IMR-90 (cell line): ENCODE results near the gene PARD6G. TPM values are rescaled to one million over a fixed set of nuclear protein-coding genes. Genes with fewer than 3 reads are reported as not detected.

Experiments used
- ATAC-seq: fragments of 200-7000 bp; cut with Tn5 transposase; 2 replicates; pipeline ENCODE4 v1.9.1; 2020; ENCODE audit warnings: low read depth, mild to moderate bottlenecking, moderate library complexity
- BruUV-seq: library from RNA; stranded (reverse); fragments of 400-500 nt; replicated peaks from 2 replicates; lab custom pipeline; 2021; lab: Mats Ljungman, UMichigan
- CTCF ChIA-PET: fragments of 300-600 bp; formaldehyde crosslinking; extraction: SDS; loops from one replicate; lab custom pipeline; 2021; ENCODE audit warnings: antibody characterized with exemption; lab: Yijun Ruan, JAX
- POLR2A ChIA-PET: fragments of 300-600 bp; sonication (Branson Sonifier 250); formaldehyde crosslinking; loops from one replicate; lab custom pipeline; 2022; ENCODE audit warnings: antibody characterized with exemption; ENCODE audit not compliant: unreplicated experiment; lab: Charles Lee
- DNase-seq: peaks from one replicate; pipeline ENCODE4 v3.0.0; 2013
- H2AFZ ChIP-seq: replicated peaks from 2 replicates; pipeline ENCODE3; 2013; ENCODE audit warnings: low read length, mild to moderate bottlenecking; ENCODE audit not compliant: poor library complexity
- H2AK5ac ChIP-seq: 2 replicates; pipeline ENCODE4 v1.6.1; 2013; ENCODE audit warnings: low read depth, low read length, inconsistent platforms
- H2AK9ac ChIP-seq: replicated peaks from 2 replicates; pipeline ENCODE3; 2013; ENCODE audit warnings: mild to moderate bottlenecking, low read depth, low read length, moderate library complexity; ENCODE audit not compliant: poor library complexity
- H2BK120ac ChIP-seq: 2 replicates; pipeline ENCODE4 v1.6.1; 2013; ENCODE audit warnings: low read depth, low read length, inconsistent platforms
- H2BK15ac ChIP-seq: 3 replicates; pipeline ENCODE4 v1.6.1; 2013; ENCODE audit warnings: low read depth, low read length, inconsistent platforms
- H2BK20ac ChIP-seq: 2 replicates; pipeline ENCODE4 v1.6.1; 2013; ENCODE audit warnings: low read depth, mild to moderate bottlenecking, inconsistent platforms, low read length, moderate library complexity
- H2BK5ac ChIP-seq: 2 replicates; pipeline ENCODE4 v1.6.1; 2013; ENCODE audit warnings: mild to moderate bottlenecking, low read depth, low read length, inconsistent platforms; ENCODE audit not compliant: poor library complexity, severe bottlenecking
- H3K14ac ChIP-seq: replicated peaks from 2 replicates; pipeline ENCODE4 v1.6.1; 2013; ENCODE audit warnings: low read depth, low read length, inconsistent platforms
- H3K18ac ChIP-seq: 2 replicates; pipeline ENCODE4 v1.6.1; 2013; ENCODE audit warnings: low read depth, low read length, control low read depth
- H3K23ac ChIP-seq: 2 replicates; pipeline ENCODE4 v1.6.1; 2013; ENCODE audit warnings: low read depth, low read length, inconsistent platforms
- H3K27ac ChIP-seq: 2 replicates; pipeline ENCODE4 v1.5.1; 2013; ENCODE audit warnings: mild to moderate bottlenecking, control low read depth, low read length; ENCODE audit not compliant: insufficient read depth
- H3K27me3 ChIP-seq: 2 replicates; pipeline ENCODE4 v1.6.1; 2013; ENCODE audit warnings: low read length; ENCODE audit not compliant: control insufficient read depth, insufficient read depth
- H3K36me3 ChIP-seq: 2 replicates; pipeline ENCODE4 v1.6.1; 2013; ENCODE audit warnings: low read length, mixed read lengths; ENCODE audit not compliant: control insufficient read depth, insufficient read depth
- H3K4ac ChIP-seq: 2 replicates; pipeline ENCODE4 v1.6.1; 2013; ENCODE audit warnings: low read depth, low read length, inconsistent platforms
- H3K4me1 ChIP-seq: 2 replicates; pipeline ENCODE4 v1.6.1; 2013; ENCODE audit warnings: low read length, mixed read lengths; ENCODE audit not compliant: control insufficient read depth, insufficient read depth
- H3K4me2 ChIP-seq: 2 replicates; pipeline ENCODE4 v1.6.1; 2013; ENCODE audit warnings: low read depth, mild to moderate bottlenecking, control low read depth, low read length, moderate library complexity
- H3K4me3 ChIP-seq: 2 replicates; pipeline ENCODE4 v1.5.1; 2013; ENCODE audit warnings: low read depth, mild to moderate bottlenecking, control low read depth, low read length, moderate library complexity; ENCODE audit not compliant: insufficient read depth
- H3K56ac ChIP-seq: 2 replicates; pipeline ENCODE4 v1.6.1; 2013; ENCODE audit warnings: low read length, inconsistent platforms; ENCODE audit not compliant: insufficient read depth; ENCODE audit errors: extremely low read depth
- H3K79me1 ChIP-seq, 2 experiments: 2 replicates each; pipeline ENCODE4 v1.6.1; 2013; ENCODE audit warnings: low read length in 2 of 2, inconsistent platforms in 1 of 2, low read depth in 1 of 2
- H3K9ac ChIP-seq: 2 replicates; pipeline ENCODE4 v1.6.1; 2013; ENCODE audit warnings: low read depth, low read length, control low read depth
- H3K9me1 ChIP-seq: 2 replicates; pipeline ENCODE4 v1.6.1; 2013; ENCODE audit warnings: low read length, inconsistent platforms; ENCODE audit not compliant: insufficient read depth
- H3K9me3 ChIP-seq: 2 replicates; pipeline ENCODE4 v1.6.1; 2013; ENCODE audit warnings: low read length; ENCODE audit not compliant: control insufficient read depth, insufficient read depth
- H4K20me1 ChIP-seq: 2 replicates; pipeline ENCODE4 v1.6.1; 2013; ENCODE audit warnings: low read length, inconsistent platforms; ENCODE audit not compliant: insufficient read depth
- H4K5ac ChIP-seq: 2 replicates; pipeline ENCODE4 v1.6.1; 2013; ENCODE audit warnings: mild to moderate bottlenecking, low read depth, low read length, control low read depth
- H4K8ac ChIP-seq, 2 experiments: 2 replicates each; pipeline ENCODE4 v1.6.1; 2013; ENCODE audit warnings: low read depth in 2 of 2, low read length in 2 of 2, control low read depth in 1 of 2, inconsistent platforms in 1 of 2
- H4K91ac ChIP-seq: 2 replicates; pipeline ENCODE4 v1.6.1; 2013; ENCODE audit warnings: low read depth, low read length, inconsistent platforms; ENCODE audit not compliant: insufficient read depth
- BHLHE40 ChIP-seq: fragments of 150-350 bp; IDR thresholded peaks from 2 replicates; pipeline ENCODE4 v1.6.1; 2016; ENCODE audit warnings: mild to moderate bottlenecking, low read depth, low read length
- CEBPB ChIP-seq: IDR thresholded peaks from 2 replicates; pipeline ENCODE4 v1.6.1; 2012; ENCODE audit warnings: low read depth, low read length, improper control_type of control experiment
- CHD1 ChIP-seq: IDR thresholded peaks from 2 replicates; pipeline ENCODE4 v1.6.1; 2012; ENCODE audit warnings: low read depth, low read length, improper control_type of control experiment
- CTCF ChIP-seq: conservative IDR thresholded peaks from 2 replicates; pipeline ENCODE4 v1.5.1; 2012; ENCODE audit warnings: mild to moderate bottlenecking, low read depth, low read length, improper control_type of control experiment
- FOS ChIP-seq: fragments of 150-350 bp; IDR thresholded peaks from 2 replicates; pipeline ENCODE4 v1.6.1; 2016; ENCODE audit warnings: low read depth, low read length
- MAFK ChIP-seq: IDR thresholded peaks from 2 replicates; pipeline ENCODE4 v1.6.1; 2012; ENCODE audit warnings: low read depth, low read length, improper control_type of control experiment
- MAZ ChIP-seq: IDR thresholded peaks from 2 replicates; pipeline ENCODE4 v1.6.1; 2012; ENCODE audit warnings: low read depth, mild to moderate bottlenecking, low read length, improper control_type of control experiment, moderate library complexity, borderline replicate concordance
- MXI1 ChIP-seq: IDR thresholded peaks from 2 replicates; pipeline ENCODE4 v1.6.1; 2012; ENCODE audit warnings: low read depth, mild to moderate bottlenecking, low read length, moderate library complexity, borderline replicate concordance
- NFE2L2 ChIP-seq: fragments of 150-350 bp; IDR thresholded peaks from 2 replicates; pipeline ENCODE4 v1.6.1; 2016; ENCODE audit warnings: low read depth, mild to moderate bottlenecking, low read length
- POLR2A ChIP-seq: IDR thresholded peaks from 2 replicates; pipeline ENCODE4 v1.6.1; 2012; ENCODE audit warnings: mild to moderate bottlenecking, low read depth, low read length
- RAD21 ChIP-seq: IDR thresholded peaks from 2 replicates; pipeline ENCODE4 v1.6.1; 2012; ENCODE audit warnings: low read length, improper control_type of control experiment
- RCOR1 ChIP-seq: IDR thresholded peaks from 2 replicates; pipeline ENCODE4 v1.6.1; 2012; ENCODE audit warnings: mild to moderate bottlenecking, low read length, improper control_type of control experiment; ENCODE audit not compliant: insufficient replicate concordance
- RFX5 ChIP-seq: IDR thresholded peaks from 2 replicates; pipeline ENCODE4 v1.8.0; 2012; ENCODE audit warnings: low read depth, mild to moderate bottlenecking, low read length, moderate library complexity
- SMC3 ChIP-seq: fragments of 150-350 bp; IDR thresholded peaks from 2 replicates; pipeline ENCODE4 v1.6.1; 2016; ENCODE audit warnings: low read depth, mild to moderate bottlenecking, antibody characterized with exemption, low read length, moderate library complexity
- dilution Hi-C: fragments of 300-500 bp; cut with HindIII; formaldehyde crosslinking; loops from one replicate; pipeline ENCODE4 v1.14.3; 2018; ENCODE audit warnings: low sequenced_read_pairs; ENCODE audit not compliant: unreplicated experiment
- in situ Hi-C: fragments of 300-500 bp; cut with MboI; formaldehyde crosslinking; loops from 3 replicates; pipeline ENCODE4 v1.14.3; 2019; ENCODE audit warnings: low sequenced_read_pairs, inconsistent platforms, mixed read lengths
- intact Hi-C: fragments of 100-400 bp; cut with micrococcal nuclease; formaldehyde crosslinking; loops from 2 replicates; pipeline ENCODE4 v1.10.0; 2022
- polyA plus RNA-seq, 3 experiments: library from polyadenylated mRNA; depleted of rRNA; stranded (reverse); fragments of >200 nt; gene quantifications; 2 replicates each; pipeline ENCODE4 v1.2.3, GENCODE V29; 2012; ENCODE audit warnings: low replicate concordance in 1 of 3
- total RNA-seq: library from RNA; depleted of rRNA; stranded (reverse); fragments of >200 nt; gene quantifications from 2 replicates; pipeline ENCODE4 v1.2.3, GENCODE V29; 2012
- TF ChIP-seq, protein P1 (sequence below): fragments of 150-350 bp; IDR thresholded peaks from 2 replicates; pipeline ENCODE4 v1.6.1; 2017; ENCODE audit warnings: mild to moderate bottlenecking, antibody characterized with exemption, low read length, low read depth
- TF ChIP-seq, protein P2 (sequence below): fragments of 150-350 bp; IDR thresholded peaks from 2 replicates; pipeline ENCODE4 v1.6.1; 2016; ENCODE audit warnings: low read depth, mild to moderate bottlenecking, low read length, moderate library complexity, borderline replicate concordance

The PARD6G gene
- total and polyA plus RNA-seq, 2 of the 4 experiments (the other 2 are of a cell fraction) = 2.5 to 4.6 TPM

GRCh38 chr18:80149667-80150066, 97.6 kb downstream of the PARD6G start:
- Histone ChIP-seq H3K56ac (no peak overlapping the region), H3K4me1 (peaks cover 4% of the 10 kb centered on the region), H3K4me2 (no peak overlapping the region), H3K4ac (no peak overlapping the region), H3K14ac (no peak overlapping the region), H2BK20ac (no peak overlapping the region), H3K4me3 (no peak overlapping the region), H2AFZ (no peak overlapping the region), H3K27ac (no peak overlapping the region), H3K9me3 (no peaks in the 10 kb centered on the region), H2BK15ac (no peak overlapping the region), H3K18ac (no peak overlapping the region), H4K91ac (no peak overlapping the region), H4K20me1 (no peaks in the 10 kb centered on the region), H3K9me1 (peaks cover 3% of the 10 kb centered on the region; the same call in 1 of the 2 replicates), H4K8ac (no peak overlapping the region), H3K9ac (no peak overlapping the region), H2BK120ac (no peak overlapping the region), H3K23ac (no peak overlapping the region), H2AK9ac (no peak overlapping the region), H3K79me1 (peaks cover 3 to 16% of the 10 kb centered on the region in 2 experiments; a peak in 2 of 4 replicates), H3K36me3 (no peaks in the 10 kb centered on the region), H2BK5ac (no peak overlapping the region), H4K5ac (no peak overlapping the region), H3K27me3 (no peaks in the 10 kb centered on the region), H2AK5ac (no peak overlapping the region)
- no peak for TF ChIP-seq CHD1
- no peak for TF ChIP-seq MAFK
- TF ChIP-seq FOS = no peak
- no peak for TF ChIP-seq MAZ
- no peak for TF ChIP-seq RCOR1
- no peak for TF ChIP-seq MXI1
- TF ChIP-seq SMC3 = no peak
- no peak for TF ChIP-seq RAD21
- TF ChIP-seq POLR2A = no peak
- TF ChIP-seq NFE2L2 = no peak
- no peak for TF ChIP-seq RFX5
- no peak for TF ChIP-seq BHLHE40
- TF ChIP-seq, protein P1, sequence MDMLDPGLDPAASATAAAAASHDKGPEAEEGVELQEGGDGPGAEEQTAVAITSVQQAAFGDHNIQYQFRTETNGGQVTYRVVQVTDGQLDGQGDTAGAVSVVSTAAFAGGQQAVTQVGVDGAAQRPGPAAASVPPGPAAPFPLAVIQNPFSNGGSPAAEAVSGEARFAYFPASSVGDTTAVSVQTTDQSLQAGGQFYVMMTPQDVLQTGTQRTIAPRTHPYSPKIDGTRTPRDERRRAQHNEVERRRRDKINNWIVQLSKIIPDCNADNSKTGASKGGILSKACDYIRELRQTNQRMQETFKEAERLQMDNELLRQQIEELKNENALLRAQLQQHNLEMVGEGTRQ = no peak
- TF ChIP-seq CTCF = no peak
- TF ChIP-seq CEBPB = no peak
- TF ChIP-seq, protein P2, sequence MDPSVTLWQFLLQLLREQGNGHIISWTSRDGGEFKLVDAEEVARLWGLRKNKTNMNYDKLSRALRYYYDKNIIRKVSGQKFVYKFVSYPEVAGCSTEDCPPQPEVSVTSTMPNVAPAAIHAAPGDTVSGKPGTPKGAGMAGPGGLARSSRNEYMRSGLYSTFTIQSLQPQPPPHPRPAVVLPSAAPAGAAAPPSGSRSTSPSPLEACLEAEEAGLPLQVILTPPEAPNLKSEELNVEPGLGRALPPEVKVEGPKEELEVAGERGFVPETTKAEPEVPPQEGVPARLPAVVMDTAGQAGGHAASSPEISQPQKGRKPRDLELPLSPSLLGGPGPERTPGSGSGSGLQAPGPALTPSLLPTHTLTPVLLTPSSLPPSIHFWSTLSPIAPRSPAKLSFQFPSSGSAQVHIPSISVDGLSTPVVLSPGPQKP = no peak
- intact Hi-C loops = loop anchor here (5.0 kb wide), 1 partner anchor 357 kb away; no protein-coding TSS in a partner anchor
- ATAC-seq = no peak
- dilution Hi-C loops = no loop called here
- DNase-seq = no peak
- CTCF ChIA-PET = no interaction called here
- in situ Hi-C loops = no loop called here
- BruUV-seq = no TSS peak
- POLR2A ChIA-PET = no interaction called here
